ENCODE measurements around the gene STK36. TPM values are rescaled to one million over a fixed set of nuclear protein-coding genes. Genes with fewer than 3 reads are reported as not detected.
A peak's percentile ranks its signal among the peaks of the same experiment; 100 is the strongest.

STK36 gene
- polyA plus RNA-seq, 2 of the 4 experiments (the other 2 are of a cell fraction), result 20.6 to 29.9 TPM

DNA sequence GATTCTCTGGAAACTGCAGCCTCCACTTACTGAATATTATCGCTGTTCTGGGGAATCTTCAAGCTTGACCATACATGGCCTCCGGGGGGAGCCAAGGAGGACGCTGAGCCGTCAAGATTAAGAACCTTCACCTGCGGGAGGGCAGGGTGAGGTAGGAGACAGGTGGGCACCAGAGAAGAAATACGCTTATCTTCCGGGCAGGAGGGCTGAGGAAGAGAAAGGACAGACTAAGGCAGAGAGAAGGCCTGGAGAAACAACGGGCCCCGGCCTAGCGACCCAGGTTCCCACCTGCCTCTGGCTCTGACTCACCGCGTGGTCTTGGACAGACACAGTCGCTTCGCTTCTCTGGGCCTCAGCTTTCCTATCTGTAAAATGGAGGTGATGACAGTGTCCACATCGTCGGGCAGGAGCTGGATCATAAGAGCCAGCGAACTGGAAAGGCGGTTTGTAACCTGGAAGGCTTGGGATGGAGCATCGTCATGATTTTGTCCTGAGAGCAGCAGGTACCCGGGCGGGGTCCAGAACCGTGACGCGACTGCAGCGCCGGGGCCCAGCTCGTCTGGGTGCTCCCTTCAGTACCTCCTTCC, 13.1 kb upstream of the STK36 start (continued):
- no peak for TF ChIP-seq FOXS1 (CRISPR knock-in tag; IDR thresholded peaks at IDR 0.05)
- TF ChIP-seq TFCP2L1 (CRISPR knock-in tag; IDR thresholded peaks at IDR 0.05), result no peak
- no peak for TF ChIP-seq POLR2AphosphoS2 (conservative IDR thresholded peaks at IDR 0.05; ENCODE audit: low read length)
- TF ChIP-seq CBX2 (IDR thresholded peaks at IDR 0.05; ENCODE audit: borderline replicate concordance, low read depth), result no peak
- no peak for TF ChIP-seq GATA3 (IDR thresholded peaks at IDR 0.05; ENCODE audit: borderline replicate concordance)
- TF ChIP-seq RCOR1 (IDR thresholded peaks at IDR 0.05; ENCODE audit: low read depth, low read length), result no peak
- peak; percentile 43; the same call in 2 of the 3 replicates for TF ChIP-seq SMC3 (IDR thresholded peaks at IDR 0.05)
- TF ChIP-seq, protein P1, sequence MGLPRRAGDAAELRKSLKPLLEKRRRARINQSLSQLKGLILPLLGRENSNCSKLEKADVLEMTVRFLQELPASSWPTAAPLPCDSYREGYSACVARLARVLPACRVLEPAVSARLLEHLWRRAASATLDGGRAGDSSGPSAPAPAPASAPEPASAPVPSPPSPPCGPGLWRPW (IDR thresholded peaks at IDR 0.05), result no peak
- TF ChIP-seq REST (IDR thresholded peaks at IDR 0.05), result no peak
- no peak for TF ChIP-seq NFE2L2 (conservative IDR thresholded peaks at IDR 0.05; ENCODE audit: low read length)
- TF ChIP-seq SREBF2 (IDR thresholded peaks at IDR 0.05), result no peak
- TF ChIP-seq NPAS2 (CRISPR knock-in tag; IDR thresholded peaks at IDR 0.05; ENCODE audit: borderline replicate concordance), result no peak
- TF ChIP-seq HOXB5 (CRISPR knock-in tag; IDR thresholded peaks at IDR 0.05), result 0 out of 2 replicates have a peak, but pooled peaks have one; percentile 40
- TF ChIP-seq ZNF302 (CRISPR knock-in tag; IDR thresholded peaks at IDR 0.05), result no peak
- TF ChIP-seq BCL3 (IDR thresholded peaks at IDR 0.05), result no peak
- no peak for TF ChIP-seq BHLHE40 (IDR thresholded peaks at IDR 0.05; ENCODE audit: low read depth, low read length)
- TF ChIP-seq ZFP36 (IDR thresholded peaks at IDR 0.05; ENCODE audit: borderline replicate concordance, partially characterized antibody), result no peak
- no peak for TF ChIP-seq EHMT2 (IDR thresholded peaks at IDR 0.05; ENCODE audit: low read depth)
- TF ChIP-seq HMGXB4 (CRISPR knock-in tag; IDR thresholded peaks at IDR 0.05; ENCODE audit: borderline replicate concordance), result no peak
- no peak for TF ChIP-seq FOSB (CRISPR knock-in tag; IDR thresholded peaks at IDR 0.05)
